Trophoblast cell (in vitro differentiated cells and primary cell): ENCODE results near the gene HNRNPA2B1.

Experiments used
- DNase-seq, 2 donors: peaks; one replicate each; pipeline ENCODE4 v3.0.0-alpha.2; 2016
- H2AFZ ChIP-seq: 2 replicates; pipeline ENCODE4 v1.6.1; 2013; ENCODE audit warnings: low read length, moderate library complexity, mild to moderate bottlenecking; ENCODE audit not compliant: insufficient read depth, poor library complexity
- H2AK5ac ChIP-seq: 2 replicates; pipeline ENCODE4 v1.6.1; 2013; ENCODE audit warnings: mild to moderate bottlenecking, low read length
- H2BK120ac ChIP-seq: 2 replicates; pipeline ENCODE4 v1.6.1; 2013; ENCODE audit warnings: low read length, mild to moderate bottlenecking, moderate library complexity; ENCODE audit not compliant: insufficient read depth, poor library complexity
- H2BK12ac ChIP-seq: 2 replicates; pipeline ENCODE4 v1.6.1; 2013; ENCODE audit warnings: mild to moderate bottlenecking, low read length, moderate library complexity
- H2BK5ac ChIP-seq: 2 replicates; pipeline ENCODE4 v1.6.1; 2013; ENCODE audit warnings: low read length, low read depth, moderate library complexity, mild to moderate bottlenecking; ENCODE audit not compliant: poor library complexity
- H3K14ac ChIP-seq: 2 replicates; pipeline ENCODE4 v1.6.1; 2013; ENCODE audit warnings: mild to moderate bottlenecking, low read length
- H3K18ac ChIP-seq: 2 replicates; pipeline ENCODE4 v1.6.1; 2013; ENCODE audit warnings: mild to moderate bottlenecking, low read length
- H3K23ac ChIP-seq: 2 replicates; pipeline ENCODE4 v1.6.1; 2013; ENCODE audit warnings: low read length
- H3K27ac ChIP-seq: 2 replicates; pipeline ENCODE4 v1.5.1; 2013; ENCODE audit warnings: low read depth, mild to moderate bottlenecking, inconsistent platforms, low read length, moderate library complexity
- H3K27me3 ChIP-seq: 2 replicates; pipeline ENCODE4 v1.6.1; 2013; ENCODE audit warnings: inconsistent platforms, mild to moderate bottlenecking, low read length, moderate library complexity; ENCODE audit not compliant: insufficient read depth
- H3K36me3 ChIP-seq, 2 experiments: 1 replicate in 1 of 2; 2 replicates in 1 of 2; pipeline ENCODE4 v1.6.1; 2013; ENCODE audit warnings: low read length in 2 of 2, mild to moderate bottlenecking in 2 of 2, moderate library complexity in 1 of 2; ENCODE audit not compliant: insufficient read depth in 2 of 2, control insufficient read depth in 1 of 2
- H3K4ac ChIP-seq: 2 replicates; pipeline ENCODE4 v1.6.1; 2013; ENCODE audit warnings: low read depth, mild to moderate bottlenecking, low read length, moderate library complexity
- H3K4me1 ChIP-seq, 2 experiments: 1 replicate in 1 of 2; 2 replicates in 1 of 2; pipeline ENCODE4 v1.6.1; 2013; ENCODE audit warnings: low read length in 2 of 2, mild to moderate bottlenecking in 2 of 2, moderate library complexity in 1 of 2; ENCODE audit not compliant: insufficient read depth in 2 of 2, control insufficient read depth in 1 of 2
- H3K4me2 ChIP-seq: 2 replicates; pipeline ENCODE4 v1.6.1; 2013; ENCODE audit warnings: inconsistent platforms, mild to moderate bottlenecking, low read length, moderate library complexity
- H3K4me3 ChIP-seq: 2 replicates; pipeline ENCODE4 v1.5.1; 2013; ENCODE audit warnings: mild to moderate bottlenecking, low read depth, low read length, inconsistent platforms
- H3K79me1 ChIP-seq: one replicate; pipeline ENCODE4 v1.6.1; 2013; ENCODE audit warnings: low read length
- H3K79me2 ChIP-seq: 2 replicates; pipeline ENCODE4 v1.6.1; 2013; ENCODE audit warnings: low read length, mild to moderate bottlenecking; ENCODE audit not compliant: control insufficient read depth, insufficient read depth, poor library complexity
- H3K9ac ChIP-seq: 2 replicates; pipeline ENCODE4 v1.6.1; 2013; ENCODE audit warnings: mild to moderate bottlenecking, low read length
- H3K9me3 ChIP-seq: 2 replicates; pipeline ENCODE4 v1.6.1; 2013; ENCODE audit warnings: low read depth, mild to moderate bottlenecking, control low read depth, inconsistent platforms, low read length; ENCODE audit not compliant: insufficient read depth
- H4K12ac ChIP-seq: 2 replicates; pipeline ENCODE4 v1.6.1; 2013; ENCODE audit warnings: low read depth, mild to moderate bottlenecking, low read length, moderate library complexity
- H4K8ac ChIP-seq: 2 replicates; pipeline ENCODE4 v1.6.1; 2013; ENCODE audit warnings: low read depth, mild to moderate bottlenecking, low read length, moderate library complexity
- H4K91ac ChIP-seq: one replicate; pipeline ENCODE4 v1.6.1; 2013; ENCODE audit warnings: low read depth, mild to moderate bottlenecking, low read length, moderate library complexity
- WGBS: extraction: QIAGEN DNeasy Blood & Tissue Kit; methylation state at CpG from one replicate; pipeline ENCODE4 v1.1.7; 2013; ENCODE audit warnings: missing lambda C conversion rate; ENCODE audit not compliant: insufficient read length, insufficient coverage; ENCODE audit errors: extremely low coverage; 5-methylcytosine and 5-hydroxymethylcytosine counted together

HNRNPA2B1 gene

GRCh38 chr7:26147030-26147429, 53.5 kb downstream of the HNRNPA2B1 start:
- Histone ChIP-seq H3K9me3 (peaks cover 2% of the 10 kb centered on the region), H3K4me2 (no peak overlapping the region), H3K79me1 (peaks cover under 1% of the 10 kb centered on the region), H3K9ac (no peak overlapping the region), H3K27ac (no peak overlapping the region), H3K27me3 (no peaks in the 10 kb centered on the region), H4K91ac (no peak overlapping the region), H2BK12ac (no peak overlapping the region), H4K8ac (no peak overlapping the region), H3K4ac (no peak overlapping the region), H2AFZ (no peak overlapping the region), H2BK5ac (no peak overlapping the region), H3K4me1 (peaks cover 2 to 3% of the 10 kb centered on the region in 2 experiments), H3K14ac (no peak overlapping the region), H3K79me2 (no peaks in the 10 kb centered on the region), H3K36me3 (no peaks in the 10 kb centered on the region), H2BK120ac (no peak overlapping the region), H4K12ac (no peak overlapping the region), H3K4me3 (no peak overlapping the region), H3K18ac (no peak overlapping the region), H2AK5ac (no peak overlapping the region), H3K23ac (no peak overlapping the region)
- no CpG with 5 or more reads among the region's 1 CpG for WGBS
- DNase-seq: no peak

- Histone ChIP-seq H3K79me2 (no peaks in the 10 kb centered on the region), H2AFZ (no peak overlapping the region), H3K79me1 (no peaks in the 10 kb centered on the region), H3K9ac (no peak overlapping the region), H2BK120ac (no peak overlapping the region), H3K18ac (no peak overlapping the region), H3K14ac (no peak overlapping the region), H3K23ac (no peak overlapping the region), H3K4ac (no peak overlapping the region), H2AK5ac (no peak overlapping the region), H4K12ac (no peak overlapping the region), H2BK5ac (no peak overlapping the region), H2BK12ac (no peak overlapping the region), H3K27me3 (no peaks in the 10 kb centered on the region), H3K27ac (no peak overlapping the region), H4K8ac (no peak overlapping the region), H4K91ac (no peak overlapping the region), H3K4me3 (no peak overlapping the region), H3K9me3 (peaks cover 2% of the 10 kb centered on the region), H3K4me2 (no peak overlapping the region), H3K4me1 (no peaks in the 10 kb centered on the region), H3K36me3 (no peaks in the 10 kb centered on the region)
- no CpG with 5 or more reads among the region's 4 CpGs for WGBS
- no peak for DNase-seq
Observed at GRCh38 chr7:26145238-26145637, 55.3 kb downstream of the HNRNPA2B1 start.

GRCh38 chr7:26144184-26145080, 56.1 kb downstream of the HNRNPA2B1 start:
- Histone ChIP-seq H4K12ac (no peak overlapping the region), H3K4me3 (no peak overlapping the region), H3K14ac (no peak overlapping the region), H4K8ac (no peak overlapping the region), H3K79me1 (no peaks in the 10 kb centered on the region), H2AK5ac (no peak overlapping the region), H3K36me3 (no peaks in the 10 kb centered on the region), H4K91ac (no peak overlapping the region), H3K4me2 (no peak overlapping the region), H3K79me2 (no peaks in the 10 kb centered on the region), H3K27ac (no peak overlapping the region), H3K27me3 (no peaks in the 10 kb centered on the region), H2BK120ac (no peak overlapping the region), H3K4ac (no peak overlapping the region), H2AFZ (no peak overlapping the region), H2BK12ac (no peak overlapping the region), H3K9ac (no peak overlapping the region), H3K18ac (no peak overlapping the region), H3K23ac (no peak overlapping the region), H2BK5ac (no peak overlapping the region), H3K4me1 (no peaks in the 10 kb centered on the region), H3K9me3 (peaks cover 2% of the 10 kb centered on the region)
- no CpG with 5 or more reads among the region's 13 CpGs for WGBS
- no peak for DNase-seq

GRCh38 chr7:26143298-26144048, 57.1 kb downstream of the HNRNPA2B1 start:
- H3K4ac ChIP-seq: no peak overlapping the region
- H3K36me3 ChIP-seq: no peaks in the 10 kb centered on the region
- H3K27ac ChIP-seq: no peak overlapping the region
- H3K4me1 ChIP-seq: no peaks in the 10 kb centered on the region
- no peaks in the 10 kb centered on the region for H3K79me2 ChIP-seq
- H3K79me1 ChIP-seq: no peaks in the 10 kb centered on the region
- DNase-seq: peak in 1 of 2 donors; percentile 47
- WGBS: no CpG with 5 or more reads among the region's 5 CpGs
- no peak overlapping the region for H2BK120ac ChIP-seq
- H3K27me3 ChIP-seq: no peaks in the 10 kb centered on the region
- H3K14ac ChIP-seq: no peak overlapping the region
- no peak overlapping the region for H2BK5ac ChIP-seq
- H4K12ac ChIP-seq: no peak overlapping the region
- H2AK5ac ChIP-seq: no peak overlapping the region
- no peak overlapping the region for H4K91ac ChIP-seq
- H2BK12ac ChIP-seq: no peak overlapping the region
- H4K8ac ChIP-seq: no peak overlapping the region
- H3K9me3 ChIP-seq: peaks cover 2% of the 10 kb centered on the region
- H3K9ac ChIP-seq: no peak overlapping the region
- H3K4me2 ChIP-seq: no peak overlapping the region
- no peak overlapping the region for H2AFZ ChIP-seq
- no peak overlapping the region for H3K18ac ChIP-seq
- no peak overlapping the region for H3K4me3 ChIP-seq
- no peak overlapping the region for H3K23ac ChIP-seq
